Measurements from ENCODE around the gene RPL39.
A peak's percentile ranks its signal among the peaks of the same experiment; 100 is the strongest.
"Not testable (repeated sequence)": the region's sequence is repeated elsewhere in the genome, so short reads cannot be mapped to it uniquely, and the experiment has no call there.

RPL39 gene

GRCh38 chrX:119790977-119791436 lies 423 bp downstream of the RPL39 start:
- H3K36me3 ChIP-seq: peaks cover under 1% of the 10 kb centered on the region
- peak overlapping the region; percentile 93 for H3K27ac ChIP-seq
- H3K9me3 ChIP-seq: no peaks in the 10 kb centered on the region
- no peak for TF ChIP-seq CTCF (IDR thresholded peaks at IDR 0.05)
- peak overlapping the region; percentile 76 to 78 for H3K4me3 ChIP-seq (ENCODE audit: low read depth in 1 of 2, low read length in 1 of 2)
- H3K4me1 ChIP-seq (ENCODE audit: control insufficient read depth in 1 of 2, insufficient read depth in 1 of 2, low read depth in 1 of 2, low read length in 1 of 2): peaks cover 14 to 27% of the 10 kb centered on the region in 2 experiments
- no peaks in the 10 kb centered on the region for H3K27me3 ChIP-seq

- Histone ChIP-seq H3K27me3 (no peaks in the 10 kb centered on the region), H3K4me3 (ENCODE audit: low read depth in 1 of 2, low read length in 1 of 2) (no peak overlapping the region), H3K36me3 (peaks cover 6% of the 10 kb centered on the region), H3K9me3 (no peaks in the 10 kb centered on the region), H3K27ac (peak overlapping the region; percentile 33), H3K4me1 (ENCODE audit: control insufficient read depth in 1 of 2, insufficient read depth in 1 of 2, low read depth in 1 of 2, low read length in 1 of 2) (peaks cover 55 to 59% of the 10 kb centered on the region in 2 experiments)
- peak; percentile 67 for TF ChIP-seq CTCF (IDR thresholded peaks at IDR 0.05)
These were observed 6.5 kb downstream of the RPL39 start for GRCh38 chrX:119784747-119785446.

- H3K9me3 ChIP-seq: no peaks in the 10 kb centered on the region
- H3K4me1 ChIP-seq (ENCODE audit: control insufficient read depth in 1 of 2, insufficient read depth in 1 of 2, low read depth in 1 of 2, low read length in 1 of 2): peaks cover 54 to 61% of the 10 kb centered on the region in 2 experiments
- H3K36me3 ChIP-seq: peaks cover 6% of the 10 kb centered on the region
- H3K4me3 ChIP-seq (ENCODE audit: low read depth in 1 of 2, low read length in 1 of 2): peak overlapping the region; percentile 13 to 38
- peak overlapping the region; percentile 79 for H3K27ac ChIP-seq
- H3K27me3 ChIP-seq: no peaks in the 10 kb centered on the region
- no peak for TF ChIP-seq CTCF (IDR thresholded peaks at IDR 0.05)
These were observed 8.4 kb downstream of the RPL39 start for GRCh38 chrX:119783026-119783425.

- Histone ChIP-seq H3K27me3 (no peaks in the 10 kb centered on the region), H3K4me1 (ENCODE audit: control insufficient read depth in 1 of 2, insufficient read depth in 1 of 2, low read depth in 1 of 2, low read length in 1 of 2) (peaks cover 61 to 62% of the 10 kb centered on the region in 2 experiments), H3K4me3 (ENCODE audit: low read depth in 1 of 2, low read length in 1 of 2) (no peak overlapping the region), H3K36me3 (no peaks in the 10 kb centered on the region), H3K9me3 (no peaks in the 10 kb centered on the region), H3K27ac (no peak overlapping the region)
- TF ChIP-seq CTCF (IDR thresholded peaks at IDR 0.05): no peak
These were observed 12.6 kb downstream of the RPL39 start for GRCh38 chrX:119778829-119779228.

- Histone ChIP-seq H3K27me3 (no peaks in the 10 kb centered on the region), H3K9me3 (no peaks in the 10 kb centered on the region), H3K4me1 (ENCODE audit: control insufficient read depth in 1 of 2, insufficient read depth in 1 of 2, low read depth in 1 of 2, low read length in 1 of 2) (peaks cover 30 to 35% of the 10 kb centered on the region in 2 experiments), H3K36me3 (no peaks in the 10 kb centered on the region), H3K27ac (peak overlapping the region; percentile 71), H3K4me3 (ENCODE audit: low read depth in 1 of 2, low read length in 1 of 2) (peak overlapping the region; percentile 23 to 30)
- no peak for TF ChIP-seq CTCF (IDR thresholded peaks at IDR 0.05)
These were observed 15.8 kb downstream of the RPL39 start for GRCh38 chrX:119775517-119776238.

- not testable (repeated sequence) for H3K27ac ChIP-seq; H3K4me3 ChIP-seq (ENCODE audit: low read depth in 1 of 2, low read length in 1 of 2); H3K36me3 ChIP-seq; H3K27me3 ChIP-seq; H3K9me3 ChIP-seq
- peaks cover 18 to 26% of the 10 kb centered on the region in 2 experiments for H3K4me1 ChIP-seq (ENCODE audit: control insufficient read depth in 1 of 2, insufficient read depth in 1 of 2, low read depth in 1 of 2, low read length in 1 of 2)
These were observed 22.0 kb downstream of the RPL39 start for GRCh38 chrX:119769388-119769787.

- Histone ChIP-seq H3K4me1 (ENCODE audit: control insufficient read depth in 1 of 2, insufficient read depth in 1 of 2, low read depth in 1 of 2, low read length in 1 of 2) (peaks cover 12 to 29% of the 10 kb centered on the region in 2 experiments), H3K27ac (peak overlapping the region; percentile 68)
- H3K36me3 ChIP-seq; H3K27me3 ChIP-seq; H3K4me3 ChIP-seq (ENCODE audit: low read depth in 1 of 2, low read length in 1 of 2); H3K9me3 ChIP-seq: not testable (repeated sequence)
These were observed 23.0 kb downstream of the RPL39 start for GRCh38 chrX:119768436-119768835.
